ENCODE data around the gene PALB2.
A peak's percentile ranks its signal among the peaks of the same experiment; 100 is the strongest.

Gene PALB2

DNA sequence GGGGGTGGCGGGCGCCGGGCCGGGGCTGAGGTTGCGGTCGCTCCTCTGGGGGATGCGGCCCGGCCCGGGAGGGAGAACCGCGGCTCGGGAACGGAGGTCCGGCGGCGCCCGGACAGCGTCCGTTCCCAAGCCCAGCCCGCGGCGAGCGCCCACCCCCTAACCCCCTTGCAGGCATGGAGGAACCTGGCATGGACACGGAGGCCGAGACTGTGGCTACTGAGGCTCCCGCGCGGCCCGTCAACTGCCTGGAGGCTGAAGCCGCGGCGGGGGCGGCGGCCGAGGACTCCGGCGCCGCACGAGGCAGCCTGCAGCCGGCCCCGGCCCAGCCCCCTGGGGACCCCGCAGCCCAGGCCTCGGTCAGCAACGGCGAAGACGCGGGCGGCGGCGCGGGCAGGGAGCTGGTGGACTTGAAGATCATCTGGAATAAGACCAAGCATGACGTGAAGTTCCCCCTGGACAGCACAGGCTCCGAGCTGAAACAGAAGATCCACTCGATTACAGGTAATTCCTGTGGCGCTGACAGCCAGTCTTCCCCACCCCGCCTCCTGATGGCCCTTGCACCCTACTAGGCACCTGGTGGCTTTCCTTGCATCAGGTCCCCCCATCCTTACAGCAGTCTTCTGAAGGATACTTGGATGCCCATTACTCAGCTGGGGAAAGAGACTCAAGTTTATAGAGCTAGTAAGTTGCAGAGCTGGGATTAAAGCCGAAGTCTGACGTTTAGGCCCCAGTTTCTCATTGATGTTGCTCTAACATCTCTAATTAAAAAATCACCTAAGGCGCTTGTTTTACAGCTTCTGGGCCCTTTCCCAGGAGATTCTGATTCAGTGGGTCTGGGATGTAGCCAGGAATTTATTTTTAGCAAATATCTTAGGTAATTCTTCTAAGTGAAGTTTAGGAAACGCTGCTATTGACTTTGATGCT lies 83.1 kb downstream of the PALB2 start:
- in situ Hi-C loops (cut with HindIII; ENCODE audit: low pct_ligation_motif_present, low sequenced_read_pairs), result no loop called here
- Histone ChIP-seq H3K36me3 (replicated peaks) (peaks cover 30% of the 10 kb centered on the region), H3K27me3 (replicated peaks) (no peaks in the 10 kb centered on the region), H3K27ac (peak overlapping the region; percentile 94), H3K4me3 (ENCODE audit: low read depth, low read length) (peak overlapping the region; percentile 92)
- TF ChIP-seq CTCF (IDR thresholded peaks at IDR 0.05; ENCODE audit: low read depth, low read length, missing control alignments), result no peak
- DNase-seq, result peak; percentile 5

DNA sequence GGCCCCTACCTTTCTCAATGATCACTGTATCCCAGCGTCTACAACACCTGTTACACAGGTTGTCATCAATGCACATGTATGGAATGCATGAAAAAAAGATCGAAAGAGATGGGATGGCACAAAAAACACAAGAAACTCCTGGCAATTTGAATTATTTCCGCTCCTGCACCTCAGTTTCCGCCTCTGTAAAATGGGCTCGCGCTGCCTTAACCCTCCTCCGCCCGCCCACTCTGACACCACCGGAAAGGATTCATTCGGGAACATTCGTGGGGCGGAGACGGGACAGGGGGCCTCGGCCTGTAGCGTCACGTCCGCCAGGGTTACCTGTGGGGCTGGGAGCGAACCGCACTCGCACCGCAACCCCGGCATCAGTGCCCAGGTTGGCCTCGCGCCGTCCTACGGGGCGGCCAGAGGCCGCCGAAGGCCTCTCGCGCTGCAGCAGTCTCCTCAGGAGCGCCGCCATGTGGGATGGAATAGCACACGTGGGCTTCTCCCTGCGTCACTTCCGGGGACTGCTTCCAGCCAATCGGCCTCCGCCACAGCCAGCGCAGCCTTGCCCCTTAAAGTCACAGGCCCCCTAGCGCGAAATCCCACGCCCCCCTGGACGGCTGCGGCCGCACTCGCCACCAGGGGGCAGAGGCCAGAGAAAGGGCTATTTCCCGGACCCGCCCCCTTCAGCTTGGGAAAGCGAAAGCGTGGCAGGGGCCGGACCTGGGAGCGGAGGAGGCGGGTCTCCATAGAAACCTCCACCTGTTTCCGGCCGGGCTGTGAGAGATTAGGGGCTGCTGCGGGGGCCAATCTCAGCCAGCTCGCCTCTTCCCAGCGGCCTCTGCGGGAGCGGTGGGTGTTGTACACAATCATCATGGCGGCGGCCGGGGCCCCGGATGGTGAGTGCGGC lies 84.0 kb downstream of the PALB2 start, which contains the start of the genes EARS2 and UBFD1:
EARS2 (minus strand) TSS at position 470 of the 898 bp plus-strand sequence; CDS start at position 463, 7 bp downstream.
UBFD1 (plus strand) TSS at position 847 of the 898 bp plus-strand sequence; CDS start at position 863, 16 bp downstream.
- in situ Hi-C loops (cut with HindIII; ENCODE audit: low pct_ligation_motif_present, low sequenced_read_pairs), result no loop called here
- peak within 1 kb of the TSS; percentile 94 for H3K27ac ChIP-seq
- peak within 1 kb of the TSS; percentile 92 for H3K4me3 ChIP-seq (ENCODE audit: low read depth, low read length)
- peak; percentile 99 for DNase-seq
- peak; percentile 88 for TF ChIP-seq CTCF (IDR thresholded peaks at IDR 0.05; ENCODE audit: low read depth, low read length, missing control alignments)
- H3K36me3 ChIP-seq (replicated peaks), result peaks cover 21% of the 10 kb centered on the region
- H3K27me3 ChIP-seq (replicated peaks), result no peaks in the 10 kb centered on the region

- Histone ChIP-seq H3K27me3 (replicated peaks) (no peaks in the 10 kb centered on the region), H3K36me3 (replicated peaks) (peaks cover 19% of the 10 kb centered on the region), H3K27ac (no peak overlapping the region), H3K4me3 (ENCODE audit: low read depth, low read length) (no peak overlapping the region)
- no peak for TF ChIP-seq CTCF (IDR thresholded peaks at IDR 0.05; ENCODE audit: low read depth, low read length, missing control alignments)
- no peak for DNase-seq
- in situ Hi-C loops (cut with HindIII; ENCODE audit: low pct_ligation_motif_present, low sequenced_read_pairs), result no loop called here
Measured at GRCh38 chr16:23554536-23554935, 86.6 kb downstream of the PALB2 start.

Measured in brain microvascular endothelial cell (primary cell).